Fibroblast of the conjunctiva (primary cell): ENCODE data around the gene MED23.
A peak's percentile ranks its signal among the peaks of the same experiment; 100 is the strongest.

Experiments used
- DNase-seq: peaks from one replicate; pipeline ENCODE4 v3.0.0-alpha.2; 2010; ENCODE audit warnings: low read depth

The MED23 gene

GRCh38 chr6:131627724-131628682, at the start of gene MED23:
MED23 (minus strand) TSS chr6:131628242; CDS start chr6:131628049, 193 bp downstream.
- DNase-seq, result peak; percentile 88

GRCh38 chr6:131673184-131673583, 45.1 kb upstream of the MED23 start:
- DNase-seq, result no peak

GRCh38 chr6:131669891-131670290, 41.8 kb upstream of the MED23 start:
- DNase-seq, result no peak

- DNase-seq, result no peak
Observed at GRCh38 chr6:131663578-131664165, 35.6 kb upstream of the MED23 start.

GRCh38 chr6:131660195-131660594, 32.2 kb upstream of the MED23 start:
- DNase-seq, result no peak

GRCh38 chr6:131658287-131658686, 30.2 kb upstream of the MED23 start:
- DNase-seq, result no peak

GRCh38 chr6:131657630-131658111, 29.6 kb upstream of the MED23 start:
- DNase-seq, result no peak

GRCh38 chr6:131657222-131657621, 29.2 kb upstream of the MED23 start:
- DNase-seq, result no peak

GRCh38 chr6:131656667-131657066, 28.6 kb upstream of the MED23 start:
- DNase-seq, result no peak

GRCh38 chr6:131655951-131656350, 27.9 kb upstream of the MED23 start:
- no peak for DNase-seq

- DNase-seq, result no peak
Observed at GRCh38 chr6:131655387-131655786, 27.3 kb upstream of the MED23 start.

GRCh38 chr6:131654326-131654725, 26.3 kb upstream of the MED23 start:
- DNase-seq, result no peak

GRCh38 chr6:131652472-131652871, 24.4 kb upstream of the MED23 start:
- DNase-seq, result no peak

- DNase-seq, result no peak
Observed at GRCh38 chr6:131651782-131652181, 23.7 kb upstream of the MED23 start.

GRCh38 chr6:131646249-131646670, 18.2 kb upstream of the MED23 start:
- no peak for DNase-seq

- no peak for DNase-seq
Observed at GRCh38 chr6:131645846-131646245, 17.8 kb upstream of the MED23 start.

GRCh38 chr6:131644921-131645320, 16.9 kb upstream of the MED23 start:
- no peak for DNase-seq

- DNase-seq, result no peak
Observed at GRCh38 chr6:131643855-131644460, 15.9 kb upstream of the MED23 start.

GRCh38 chr6:131642987-131643611, 15.1 kb upstream of the MED23 start:
- no peak for DNase-seq

GRCh38 chr6:131642565-131642964, 14.5 kb upstream of the MED23 start:
- no peak for DNase-seq

- no peak for DNase-seq
Observed at GRCh38 chr6:131641554-131641953, 13.5 kb upstream of the MED23 start.

GRCh38 chr6:131640576-131640975, 12.5 kb upstream of the MED23 start:
- no peak for DNase-seq
